ENCODE results near the gene PSMC1. TPM values are rescaled to one million over a fixed set of nuclear protein-coding genes. Genes with fewer than 3 reads are reported as not detected.
A peak's percentile ranks its signal among the peaks of the same experiment; 100 is the strongest.

Gene PSMC1
- polyA plus RNA-seq, 1 donor from 2014 or later = 287 TPM

- H3F3A ChIP-seq (ENCODE audit: insufficient read depth, low read length, poor library complexity, severe bottlenecking) = no peaks in the 10 kb centered on the region
- no peak overlapping the region for H3K9ac ChIP-seq (ENCODE audit: low read length)
- H3K27me3 ChIP-seq (ENCODE audit: insufficient read depth, low read depth, low read length) = no peaks in the 10 kb centered on the region
- H3K4me3 ChIP-seq (ENCODE audit: low read length) = no peak overlapping the region
- no peak overlapping the region for H2AFZ ChIP-seq (ENCODE audit: low read depth, low read length)
- no peak overlapping the region for H3K27ac ChIP-seq (ENCODE audit: low read length)
- H3K79me2 ChIP-seq (replicated peaks; ENCODE audit: insufficient read depth, low read length) = peaks cover 32% of the 10 kb centered on the region
- H3K9me3 ChIP-seq (ENCODE audit: low read length) = no peaks in the 10 kb centered on the region
- H4K20me1 ChIP-seq (ENCODE audit: insufficient read depth) = no peaks in the 10 kb centered on the region
- no peak overlapping the region for H3K4me2 ChIP-seq (ENCODE audit: low read length)
- no peaks in the 10 kb centered on the region for H3K36me3 ChIP-seq (ENCODE audit: insufficient read depth, low read length)
- H3K9me2 ChIP-seq (ENCODE audit: insufficient read depth, low read length) = no peaks in the 10 kb centered on the region
- no peak for TF ChIP-seq TAF1 (IDR thresholded peaks at IDR 0.05; ENCODE audit: low read depth)
- no peak for TF ChIP-seq EZH2 (IDR thresholded peaks at IDR 0.05; ENCODE audit: borderline replicate concordance, insufficient read depth, low read length, poor library complexity, severe bottlenecking)
- no peak for TF ChIP-seq RAD21 (conservative IDR thresholded peaks at IDR 0.05)
- no peak for TF ChIP-seq REST (IDR thresholded peaks at IDR 0.05; ENCODE audit: borderline replicate concordance)
- no peak for TF ChIP-seq MXI1 (conservative IDR thresholded peaks at IDR 0.05; ENCODE audit: poor library complexity, severe bottlenecking)
- TF ChIP-seq CTCF (IDR thresholded peaks at IDR 0.05; ENCODE audit: poor library complexity, severe bottlenecking) = no peak
- no peak for TF ChIP-seq POLR2AphosphoS5 (IDR thresholded peaks at IDR 0.05)
- TF ChIP-seq SMC3 (conservative IDR thresholded peaks at IDR 0.05; ENCODE audit: poor library complexity) = no peak
- no peak for TF ChIP-seq EP300 (conservative IDR thresholded peaks at IDR 0.05; ENCODE audit: poor library complexity, severe bottlenecking)
These were observed 2.5 kb upstream of the PSMC1 start for GRCh38 chr14:90253826-90254225.

- Histone ChIP-seq H3K9me3 (ENCODE audit: low read length) (no peaks in the 10 kb centered on the region), H4K20me1 (ENCODE audit: insufficient read depth) (no peaks in the 10 kb centered on the region), H2AFZ (ENCODE audit: low read depth, low read length) (peak overlapping the region; percentile 61), H3K9ac (ENCODE audit: low read length) (peak overlapping the region; percentile 83), H3F3A (ENCODE audit: insufficient read depth, low read length, poor library complexity, severe bottlenecking) (no peaks in the 10 kb centered on the region), H3K79me2 (replicated peaks; ENCODE audit: insufficient read depth, low read length) (peaks cover 35% of the 10 kb centered on the region), H3K27ac (ENCODE audit: low read length) (no peak overlapping the region), H3K4me2 (ENCODE audit: low read length) (peak overlapping the region; percentile 46), H3K9me2 (ENCODE audit: insufficient read depth, low read length) (no peaks in the 10 kb centered on the region), H3K36me3 (ENCODE audit: insufficient read depth, low read length) (no peaks in the 10 kb centered on the region), H3K27me3 (ENCODE audit: insufficient read depth, low read depth, low read length) (no peaks in the 10 kb centered on the region), H3K4me3 (ENCODE audit: low read length) (peak overlapping the region; percentile 79)
- TF ChIP-seq CTCF (IDR thresholded peaks at IDR 0.05; ENCODE audit: poor library complexity, severe bottlenecking) (no peak), EZH2 (IDR thresholded peaks at IDR 0.05; ENCODE audit: borderline replicate concordance, insufficient read depth, low read length, poor library complexity, severe bottlenecking) (no peak), MXI1 (conservative IDR thresholded peaks at IDR 0.05; ENCODE audit: poor library complexity, severe bottlenecking) (no peak), TAF1 (IDR thresholded peaks at IDR 0.05; ENCODE audit: low read depth) (no peak), REST (IDR thresholded peaks at IDR 0.05; ENCODE audit: borderline replicate concordance) (no peak), POLR2AphosphoS5 (IDR thresholded peaks at IDR 0.05) (no peak), EP300 (conservative IDR thresholded peaks at IDR 0.05; ENCODE audit: poor library complexity, severe bottlenecking) (no peak), RAD21 (conservative IDR thresholded peaks at IDR 0.05) (no peak), SMC3 (conservative IDR thresholded peaks at IDR 0.05; ENCODE audit: poor library complexity) (no peak)
These were observed 482 bp upstream of the PSMC1 start for GRCh38 chr14:90255871-90256270.
